Trophoblast cell (in vitro differentiated cells and primary cell): ENCODE data around the gene NAA15.
A peak's percentile ranks its signal among the peaks of the same experiment; 100 is the strongest.

Experiments used
- DNase-seq, 2 donors: peaks; one replicate each; pipeline ENCODE4 v3.0.0-alpha.2; 2016
- H2AFZ ChIP-seq: 2 replicates; pipeline ENCODE4 v1.6.1; 2013; ENCODE audit warnings: low read length, moderate library complexity, mild to moderate bottlenecking; ENCODE audit not compliant: insufficient read depth, poor library complexity
- H2AK5ac ChIP-seq: 2 replicates; pipeline ENCODE4 v1.6.1; 2013; ENCODE audit warnings: mild to moderate bottlenecking, low read length
- H2BK120ac ChIP-seq: 2 replicates; pipeline ENCODE4 v1.6.1; 2013; ENCODE audit warnings: low read length, mild to moderate bottlenecking, moderate library complexity; ENCODE audit not compliant: insufficient read depth, poor library complexity
- H2BK12ac ChIP-seq: 2 replicates; pipeline ENCODE4 v1.6.1; 2013; ENCODE audit warnings: mild to moderate bottlenecking, low read length, moderate library complexity
- H2BK5ac ChIP-seq: 2 replicates; pipeline ENCODE4 v1.6.1; 2013; ENCODE audit warnings: low read length, low read depth, moderate library complexity, mild to moderate bottlenecking; ENCODE audit not compliant: poor library complexity
- H3K14ac ChIP-seq: 2 replicates; pipeline ENCODE4 v1.6.1; 2013; ENCODE audit warnings: mild to moderate bottlenecking, low read length
- H3K18ac ChIP-seq: 2 replicates; pipeline ENCODE4 v1.6.1; 2013; ENCODE audit warnings: mild to moderate bottlenecking, low read length
- H3K23ac ChIP-seq: 2 replicates; pipeline ENCODE4 v1.6.1; 2013; ENCODE audit warnings: low read length
- H3K27ac ChIP-seq: 2 replicates; pipeline ENCODE4 v1.5.1; 2013; ENCODE audit warnings: low read depth, mild to moderate bottlenecking, inconsistent platforms, low read length, moderate library complexity
- H3K27me3 ChIP-seq: 2 replicates; pipeline ENCODE4 v1.6.1; 2013; ENCODE audit warnings: inconsistent platforms, mild to moderate bottlenecking, low read length, moderate library complexity; ENCODE audit not compliant: insufficient read depth
- H3K36me3 ChIP-seq, 2 experiments: 1 replicate in 1 of 2; 2 replicates in 1 of 2; pipeline ENCODE4 v1.6.1; 2013; ENCODE audit warnings: low read length in 2 of 2, mild to moderate bottlenecking in 2 of 2, moderate library complexity in 1 of 2; ENCODE audit not compliant: insufficient read depth in 2 of 2, control insufficient read depth in 1 of 2
- H3K4ac ChIP-seq: 2 replicates; pipeline ENCODE4 v1.6.1; 2013; ENCODE audit warnings: low read depth, mild to moderate bottlenecking, low read length, moderate library complexity
- H3K4me1 ChIP-seq, 2 experiments: 1 replicate in 1 of 2; 2 replicates in 1 of 2; pipeline ENCODE4 v1.6.1; 2013; ENCODE audit warnings: low read length in 2 of 2, mild to moderate bottlenecking in 2 of 2, moderate library complexity in 1 of 2; ENCODE audit not compliant: insufficient read depth in 2 of 2, control insufficient read depth in 1 of 2
- H3K4me2 ChIP-seq: 2 replicates; pipeline ENCODE4 v1.6.1; 2013; ENCODE audit warnings: inconsistent platforms, mild to moderate bottlenecking, low read length, moderate library complexity
- H3K4me3 ChIP-seq: 2 replicates; pipeline ENCODE4 v1.5.1; 2013; ENCODE audit warnings: mild to moderate bottlenecking, low read depth, low read length, inconsistent platforms
- H3K79me1 ChIP-seq: one replicate; pipeline ENCODE4 v1.6.1; 2013; ENCODE audit warnings: low read length
- H3K79me2 ChIP-seq: 2 replicates; pipeline ENCODE4 v1.6.1; 2013; ENCODE audit warnings: low read length, mild to moderate bottlenecking; ENCODE audit not compliant: control insufficient read depth, insufficient read depth, poor library complexity
- H3K9ac ChIP-seq: 2 replicates; pipeline ENCODE4 v1.6.1; 2013; ENCODE audit warnings: mild to moderate bottlenecking, low read length
- H3K9me3 ChIP-seq: 2 replicates; pipeline ENCODE4 v1.6.1; 2013; ENCODE audit warnings: low read depth, mild to moderate bottlenecking, control low read depth, inconsistent platforms, low read length; ENCODE audit not compliant: insufficient read depth
- H4K12ac ChIP-seq: 2 replicates; pipeline ENCODE4 v1.6.1; 2013; ENCODE audit warnings: low read depth, mild to moderate bottlenecking, low read length, moderate library complexity
- H4K8ac ChIP-seq: 2 replicates; pipeline ENCODE4 v1.6.1; 2013; ENCODE audit warnings: low read depth, mild to moderate bottlenecking, low read length, moderate library complexity
- H4K91ac ChIP-seq: one replicate; pipeline ENCODE4 v1.6.1; 2013; ENCODE audit warnings: low read depth, mild to moderate bottlenecking, low read length, moderate library complexity
- WGBS: extraction: QIAGEN DNeasy Blood & Tissue Kit; methylation state at CpG from one replicate; pipeline ENCODE4 v1.1.7; 2013; ENCODE audit warnings: missing lambda C conversion rate; ENCODE audit not compliant: insufficient read length, insufficient coverage; ENCODE audit errors: extremely low coverage; 5-methylcytosine and 5-hydroxymethylcytosine counted together

NAA15 gene

DNA sequence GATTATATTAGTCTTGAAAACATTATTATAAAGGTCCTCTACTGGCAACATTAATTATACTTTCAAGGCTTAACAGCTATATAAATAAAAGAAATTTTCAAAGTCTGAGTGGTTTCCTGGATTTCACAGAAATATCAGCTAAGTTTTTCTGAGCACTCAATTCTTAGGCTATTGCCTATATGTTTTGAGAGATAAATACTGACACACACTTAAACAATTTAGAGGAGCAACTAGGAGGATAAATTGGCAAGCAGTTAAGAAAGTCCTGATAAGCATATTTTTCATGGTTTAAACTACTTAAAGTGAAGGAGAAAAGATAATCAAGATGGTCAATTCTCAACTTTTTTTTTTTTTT lies 18.6 kb upstream of the NAA15 start:
- DNase-seq = peak in 1 of 2 donors; percentile 75
- Histone ChIP-seq H2BK5ac (no peak overlapping the region), H3K23ac (no peak overlapping the region), H3K9me3 (peaks cover 1% of the 10 kb centered on the region), H3K9ac (no peak overlapping the region), H3K27me3 (peaks cover 22% of the 10 kb centered on the region), H2AFZ (no peak overlapping the region), H3K79me1 (no peaks in the 10 kb centered on the region), H3K79me2 (no peaks in the 10 kb centered on the region), H3K4me1 (peaks cover 6 to 12% of the 10 kb centered on the region in 2 experiments), H3K4me3 (no peak overlapping the region), H4K91ac (no peak overlapping the region), H3K14ac (no peak overlapping the region), H3K36me3 (no peaks in the 10 kb centered on the region), H3K18ac (no peak overlapping the region), H4K8ac (no peak overlapping the region), H3K4ac (no peak overlapping the region), H3K27ac (no peak overlapping the region), H2BK120ac (no peak overlapping the region), H2AK5ac (no peak overlapping the region), H3K4me2 (no peak overlapping the region), H2BK12ac (no peak overlapping the region), H4K12ac (no peak overlapping the region)

DNA sequence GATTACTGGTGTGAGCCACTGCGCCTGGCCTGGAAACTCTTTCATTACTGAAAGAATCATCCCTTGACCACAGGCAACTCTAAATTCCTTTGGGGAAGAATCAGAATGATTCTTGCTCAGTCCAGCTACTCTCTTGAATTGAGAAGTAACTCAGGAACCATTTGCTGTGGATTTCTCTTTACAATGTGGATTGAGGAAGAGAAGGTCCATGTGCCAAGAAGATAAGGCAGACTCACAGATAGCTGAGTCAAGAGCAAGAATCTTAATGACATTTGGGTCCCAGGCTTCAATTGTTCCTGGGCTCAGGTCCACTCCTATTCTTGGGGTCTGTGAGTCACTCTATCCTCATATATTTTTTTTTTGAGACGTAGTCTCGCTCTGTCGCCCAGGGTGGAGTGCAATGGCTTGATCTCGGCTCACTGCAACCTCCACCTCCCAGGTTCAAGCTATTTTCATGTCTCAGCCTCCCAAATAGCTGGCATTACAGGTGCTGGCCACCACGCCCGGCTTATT lies 15.1 kb upstream of the NAA15 start:
- H2BK12ac ChIP-seq = no peak overlapping the region
- no peak for DNase-seq
- H3K14ac ChIP-seq = no peak overlapping the region
- H3K4me3 ChIP-seq = no peak overlapping the region
- no peak overlapping the region for H2AFZ ChIP-seq
- peaks cover 5 to 6% of the 10 kb centered on the region in 2 experiments for H3K36me3 ChIP-seq
- no peak overlapping the region for H3K27ac ChIP-seq
- no peak overlapping the region for H3K4ac ChIP-seq
- no peak overlapping the region for H2AK5ac ChIP-seq
- H3K4me1 ChIP-seq = no peaks in the 10 kb centered on the region
- no peaks in the 10 kb centered on the region for H3K79me1 ChIP-seq
- WGBS = no CpG with 5 or more reads among the region's 7 CpGs
- no peak overlapping the region for H2BK120ac ChIP-seq
- no peak overlapping the region for H3K9ac ChIP-seq
- no peak overlapping the region for H2BK5ac ChIP-seq
- H3K18ac ChIP-seq = no peak overlapping the region
- no peaks in the 10 kb centered on the region for H3K9me3 ChIP-seq
- H3K23ac ChIP-seq = no peak overlapping the region
- H3K79me2 ChIP-seq = no peaks in the 10 kb centered on the region
- H3K27me3 ChIP-seq = no peaks in the 10 kb centered on the region
- H4K12ac ChIP-seq = no peak overlapping the region
- no peak overlapping the region for H4K91ac ChIP-seq
- no peak overlapping the region for H4K8ac ChIP-seq
- H3K4me2 ChIP-seq = no peak overlapping the region

DNA sequence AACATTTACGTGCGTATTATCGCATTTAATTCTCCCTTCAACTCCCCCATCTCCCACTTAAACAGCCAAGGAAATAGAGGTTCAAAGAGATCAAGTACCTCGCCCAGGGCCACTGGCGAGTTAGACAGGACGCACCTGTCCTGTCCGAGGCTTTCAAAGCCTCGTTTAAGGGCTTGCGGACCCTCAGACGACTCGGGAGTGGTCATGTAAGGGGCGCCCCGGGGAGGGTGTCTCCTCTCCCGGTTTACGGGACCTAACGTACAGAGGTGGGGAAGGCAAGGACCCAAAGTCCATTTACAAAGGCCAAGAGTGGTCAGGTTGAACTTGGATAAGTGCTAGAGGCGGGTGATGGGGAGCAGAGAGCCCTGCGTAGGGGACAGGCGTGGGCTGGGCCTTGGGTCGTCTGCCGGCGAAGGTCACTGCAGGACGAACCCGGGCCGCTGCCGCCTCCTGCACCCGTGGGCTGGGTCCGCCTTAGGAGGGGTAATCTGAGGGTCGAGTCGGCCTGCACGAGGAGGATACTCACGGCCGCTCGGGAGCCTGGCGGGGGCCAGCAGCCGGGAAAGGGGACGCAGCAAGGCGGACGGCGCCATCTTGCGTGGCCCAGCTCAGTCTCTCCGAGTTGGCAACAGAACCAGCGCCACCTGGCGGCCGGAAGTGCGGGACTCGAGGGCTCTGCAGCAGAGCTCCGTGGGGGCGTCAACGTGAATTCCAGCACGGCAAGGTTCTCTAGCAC lies 5.9 kb upstream of the NAA15 start:
- Histone ChIP-seq H3K14ac (peak overlapping the region; percentile 77), H3K36me3 (peaks cover 4 to 11% of the 10 kb centered on the region in 2 experiments), H2AK5ac (no peak overlapping the region), H3K9me3 (no peaks in the 10 kb centered on the region), H2BK12ac (no peak overlapping the region), H3K4me2 (peak overlapping the region; percentile 79), H3K9ac (peak overlapping the region; percentile 70), H3K4ac (peak overlapping the region; percentile 2), H2BK120ac (peak overlapping the region; percentile 57), H3K18ac (peak overlapping the region; percentile 41), H3K23ac (no peak overlapping the region), H3K4me1 (peaks cover 0 to 2% of the 10 kb centered on the region in 2 experiments), H3K27ac (no peak overlapping the region), H4K12ac (peak overlapping the region; percentile 51), H3K4me3 (peak overlapping the region; percentile 81), H3K79me1 (peaks cover 4% of the 10 kb centered on the region), H4K8ac (peak overlapping the region; percentile 89), H3K79me2 (peaks cover 5% of the 10 kb centered on the region), H2BK5ac (no peak overlapping the region), H4K91ac (peak overlapping the region; percentile 59), H3K27me3 (no peaks in the 10 kb centered on the region), H2AFZ (peak overlapping the region; percentile 56)
- DNase-seq = peak; percentile 95 to 99
- WGBS = no CpG with 5 or more reads among the region's 51 CpGs

DNA sequence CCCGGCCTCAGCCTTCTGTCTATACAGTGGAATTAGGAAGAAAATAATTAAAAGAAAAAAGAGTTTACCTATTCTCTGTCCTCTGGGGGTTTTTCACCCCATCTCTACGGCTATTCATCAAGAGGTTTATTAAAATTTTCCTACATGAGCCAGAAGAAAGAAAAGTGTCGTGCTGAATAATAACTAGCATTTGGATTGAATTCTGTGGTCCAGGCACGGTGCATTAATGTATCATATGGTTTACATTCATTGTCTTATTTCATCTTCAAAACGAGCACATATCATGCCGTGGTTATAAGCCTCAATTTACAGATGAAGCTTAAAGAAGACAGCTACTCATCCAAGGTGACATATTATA lies 5.4 kb upstream of the NAA15 start:
- H3K79me1 ChIP-seq = peaks cover 9% of the 10 kb centered on the region
- H2BK12ac ChIP-seq = no peak overlapping the region
- H3K36me3 ChIP-seq = peaks cover 1 to 8% of the 10 kb centered on the region in 2 experiments
- H3K18ac ChIP-seq = no peak overlapping the region
- no peak overlapping the region for H3K4me2 ChIP-seq
- no peaks in the 10 kb centered on the region for H3K9me3 ChIP-seq
- H3K4ac ChIP-seq = no peak overlapping the region
- no peaks in the 10 kb centered on the region for H3K27me3 ChIP-seq
- no peak overlapping the region for H3K4me3 ChIP-seq
- no peak overlapping the region for H2AK5ac ChIP-seq
- no peak overlapping the region for H2BK5ac ChIP-seq
- H2AFZ ChIP-seq = no peak overlapping the region
- no peak overlapping the region for H2BK120ac ChIP-seq
- DNase-seq = no peak
- no peak overlapping the region for H4K12ac ChIP-seq
- no peak overlapping the region for H3K27ac ChIP-seq
- no peak overlapping the region for H3K9ac ChIP-seq
- H3K79me2 ChIP-seq = peaks cover 5% of the 10 kb centered on the region
- H4K91ac ChIP-seq = no peak overlapping the region
- H3K4me1 ChIP-seq = peaks cover 0 to 2% of the 10 kb centered on the region in 2 experiments
- WGBS = no CpG with 5 or more reads among the region's 6 CpGs
- no peak overlapping the region for H4K8ac ChIP-seq
- no peak overlapping the region for H3K23ac ChIP-seq
- H3K14ac ChIP-seq = no peak overlapping the region
